T-helper 2 cell treated with Interferon-gamma antibody and Interleukin-4, amounts not matched to agents 5 μg/mL and 100 μg/mL, for 36 hours (primary cell): ENCODE results near the gene IER5.
A peak's percentile ranks its signal among the peaks of the same experiment; 100 is the strongest.

Experiments
- DNase-seq: peaks from one replicate; pipeline ENCODE4 v3.0.0; 2021; ENCODE audit warnings: low spot score
- H3K27ac Mint-ChIP-seq: one replicate; pipeline ENCODE4 v1.8.0; 2021; ENCODE audit warnings: mild to moderate bottlenecking, mixed read lengths
- H3K27me3 Mint-ChIP-seq: one replicate; pipeline ENCODE4 v1.8.0; 2021; ENCODE audit warnings: low read depth, mixed read lengths
- H3K36me3 Mint-ChIP-seq: one replicate; pipeline ENCODE4 v1.8.0; 2021; ENCODE audit warnings: low read depth, mixed read lengths
- H3K4me1 Mint-ChIP-seq: one replicate; pipeline ENCODE4 v1.8.0; 2021; ENCODE audit warnings: low read depth, mixed read lengths
- H3K4me3 Mint-ChIP-seq: one replicate; pipeline ENCODE4 v1.8.0; 2022; ENCODE audit warnings: mild to moderate bottlenecking, moderate library complexity, mixed read lengths
- H3K9me3 Mint-ChIP-seq: one replicate; pipeline ENCODE4 v1.8.0; 2021; ENCODE audit warnings: mixed read lengths

Gene IER5

GRCh38 chr1:181134543-181135436 is 46.3 kb downstream of the IER5 start:
- H3K27me3 Mint-ChIP-seq = no peaks in the 10 kb centered on the region
- H3K4me3 Mint-ChIP-seq = peak overlapping the region; percentile 66
- H3K4me1 Mint-ChIP-seq = peaks cover 56% of the 10 kb centered on the region
- no peaks in the 10 kb centered on the region for H3K36me3 Mint-ChIP-seq
- H3K9me3 Mint-ChIP-seq = no peaks in the 10 kb centered on the region
- peak; percentile 55 for DNase-seq
- peak overlapping the region; percentile 93 for H3K27ac Mint-ChIP-seq

DNA sequence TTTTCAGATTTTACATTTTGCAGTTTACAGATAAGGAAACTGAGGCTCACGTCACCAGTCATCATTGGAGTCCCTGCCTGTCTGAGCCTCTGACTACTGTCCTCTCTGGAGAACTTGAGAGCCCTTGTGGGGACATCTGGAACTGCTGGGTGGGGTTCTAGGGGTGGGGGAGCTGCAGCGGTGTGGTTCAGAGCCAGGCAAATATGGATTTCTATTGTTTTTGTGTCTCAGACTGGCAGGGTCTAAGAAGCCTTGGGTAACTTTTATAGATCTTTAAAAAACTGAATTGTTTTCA is 46.9 kb downstream of the IER5 start:
- DNase-seq = no peak
- no peaks in the 10 kb centered on the region for H3K27me3 Mint-ChIP-seq
- H3K4me3 Mint-ChIP-seq = peak overlapping the region; percentile 66
- no peaks in the 10 kb centered on the region for H3K9me3 Mint-ChIP-seq
- peaks cover 55% of the 10 kb centered on the region for H3K4me1 Mint-ChIP-seq
- peak overlapping the region; percentile 93 for H3K27ac Mint-ChIP-seq
- H3K36me3 Mint-ChIP-seq = no peaks in the 10 kb centered on the region

GRCh38 chr1:181135815-181136737 is 47.6 kb downstream of the IER5 start:
- Mint-ChIP-seq H3K9me3 (no peaks in the 10 kb centered on the region), H3K4me1 (peaks cover 60% of the 10 kb centered on the region), H3K27ac (peak overlapping the region; percentile 72), H3K36me3 (no peaks in the 10 kb centered on the region), H3K27me3 (no peaks in the 10 kb centered on the region), H3K4me3 (peak overlapping the region; percentile 66)
- no peak for DNase-seq

DNA sequence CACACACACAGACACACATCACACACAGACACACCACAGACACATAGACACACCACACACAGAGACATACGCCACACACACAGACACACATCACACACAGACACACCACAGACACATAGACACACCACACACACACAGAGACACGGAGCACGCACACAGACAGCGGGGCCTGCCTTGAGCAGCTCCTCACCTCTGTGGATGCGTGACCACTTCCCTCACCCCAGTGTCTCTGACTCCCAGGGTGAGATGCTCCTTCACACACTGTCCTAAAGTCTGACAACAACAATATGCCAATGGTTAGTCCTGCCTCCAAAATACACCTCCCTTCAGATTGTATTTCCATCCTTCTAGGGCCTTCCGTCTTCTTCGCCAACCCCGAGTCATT is 48.2 kb downstream of the IER5 start:
- peaks cover 67% of the 10 kb centered on the region for H3K4me1 Mint-ChIP-seq
- H3K4me3 Mint-ChIP-seq = peak overlapping the region; percentile 0

GRCh38 chr1:181137217-181137743 is 48.8 kb downstream of the IER5 start:
- H3K4me1 Mint-ChIP-seq = peaks cover 71% of the 10 kb centered on the region
- no peak overlapping the region for H3K4me3 Mint-ChIP-seq
- DNase-seq = no peak
- H3K9me3 Mint-ChIP-seq = no peaks in the 10 kb centered on the region
- no peaks in the 10 kb centered on the region for H3K27me3 Mint-ChIP-seq
- H3K36me3 Mint-ChIP-seq = no peaks in the 10 kb centered on the region
- H3K27ac Mint-ChIP-seq = no peak overlapping the region

More for the DNA sequence above, 48.2 kb downstream of the IER5 start:
- H3K27me3 Mint-ChIP-seq = no peaks in the 10 kb centered on the region
- peak overlapping the region; percentile 72 for H3K27ac Mint-ChIP-seq
- no peaks in the 10 kb centered on the region for H3K36me3 Mint-ChIP-seq
- DNase-seq = no peak
- H3K9me3 Mint-ChIP-seq = no peaks in the 10 kb centered on the region

GRCh38 chr1:181139631-181140061 is 51.1 kb downstream of the IER5 start:
- H3K27ac Mint-ChIP-seq = no peak overlapping the region
- no peak for DNase-seq

DNA sequence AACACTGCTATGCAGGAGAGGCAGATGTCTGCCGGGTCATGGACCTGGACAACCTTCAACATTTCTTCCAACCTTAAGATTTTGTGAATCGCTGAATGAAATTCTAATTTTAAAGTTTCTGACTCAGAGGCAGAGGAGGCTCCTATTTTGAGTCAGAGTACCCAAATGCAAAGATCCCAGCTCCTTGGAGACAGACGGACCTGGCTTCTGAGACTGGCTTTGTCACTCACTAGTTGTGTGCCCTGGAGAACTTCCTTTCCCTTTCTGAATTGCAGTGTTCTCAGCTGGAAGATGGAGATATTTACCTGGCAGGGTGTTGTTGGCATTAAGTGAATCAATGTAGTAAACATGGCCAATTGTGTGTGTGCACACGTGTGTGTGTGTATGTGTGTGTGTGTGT is 51.9 kb downstream of the IER5 start:
- Mint-ChIP-seq H3K36me3 (no peaks in the 10 kb centered on the region), H3K27me3 (no peaks in the 10 kb centered on the region), H3K9me3 (no peaks in the 10 kb centered on the region), H3K4me1 (peaks cover 71% of the 10 kb centered on the region), H3K27ac (peak overlapping the region; percentile 74), H3K4me3 (peak overlapping the region; percentile 4)
- peak; percentile 57 for DNase-seq

More at GRCh38 chr1:181139631-181140061, 51.1 kb downstream of the IER5 start:
- H3K4me3 Mint-ChIP-seq = no peak overlapping the region
- no peaks in the 10 kb centered on the region for H3K27me3 Mint-ChIP-seq
- H3K4me1 Mint-ChIP-seq = peaks cover 78% of the 10 kb centered on the region
- H3K36me3 Mint-ChIP-seq = no peaks in the 10 kb centered on the region
- no peaks in the 10 kb centered on the region for H3K9me3 Mint-ChIP-seq

GRCh38 chr1:181140891-181141290 is 52.4 kb downstream of the IER5 start:
- Mint-ChIP-seq H3K4me1 (peaks cover 67% of the 10 kb centered on the region), H3K4me3 (peak overlapping the region; percentile 4), H3K27ac (peak overlapping the region; percentile 74), H3K27me3 (no peaks in the 10 kb centered on the region), H3K36me3 (no peaks in the 10 kb centered on the region), H3K9me3 (peaks cover 2% of the 10 kb centered on the region)
- DNase-seq = no peak

DNA sequence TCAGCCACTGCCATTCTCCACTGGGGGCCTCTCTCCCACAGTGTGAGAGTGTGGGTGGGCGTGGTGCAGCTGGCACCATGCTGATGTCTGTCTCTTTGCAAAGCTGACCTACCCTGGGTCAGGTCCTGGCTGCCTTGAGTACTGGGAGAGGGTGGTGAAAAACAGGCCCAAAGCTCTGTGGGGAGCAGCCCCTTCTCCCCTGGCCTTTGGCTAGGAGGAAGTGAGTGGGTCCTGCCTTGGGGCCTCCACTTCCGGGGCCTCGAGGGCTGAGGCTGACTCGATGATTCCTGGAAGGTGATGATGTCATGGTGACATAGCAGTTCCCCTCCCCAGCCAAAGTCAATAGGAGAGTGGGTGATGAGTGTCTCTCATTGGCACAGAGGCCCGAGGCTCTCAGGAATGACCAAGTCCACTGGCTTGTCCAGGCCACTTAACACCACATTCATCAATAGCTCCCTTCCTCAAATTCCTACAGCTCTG is 53.0 kb downstream of the IER5 start:
- peak; percentile 83 for DNase-seq
- Mint-ChIP-seq H3K27ac (peak overlapping the region; percentile 69), H3K36me3 (no peaks in the 10 kb centered on the region), H3K9me3 (peaks cover 7% of the 10 kb centered on the region), H3K4me1 (peaks cover 63% of the 10 kb centered on the region), H3K27me3 (no peaks in the 10 kb centered on the region), H3K4me3 (peak overlapping the region; percentile 41)
